H1 (cell line): ENCODE data around the gene SLC66A3. TPM values are rescaled to one million over a fixed set of nuclear protein-coding genes. Genes with fewer than 3 reads are reported as not detected.

Experiments used
- CTCF ChIA-PET: fragments of 300-600 bp; sonication (Branson Sonifier 250); formaldehyde crosslinking; loops from one replicate; lab custom pipeline; 2021; ENCODE audit not compliant: partially characterized antibody; lab: Charles Lee
- POLR2A ChIA-PET: fragments of 300-600 bp; sonication (Branson Sonifier 250); formaldehyde crosslinking; loops from one replicate; lab custom pipeline; 2021; ENCODE audit warnings: inconsistent platforms; ENCODE audit not compliant: partially characterized antibody; lab: Charles Lee
- DNase-seq, 2 experiments: peaks; one replicate each; pipeline versions ENCODE4 v3.0.0 to v3.0.0-alpha.2; 2010 to 2022; ENCODE audit warnings: low spot score in 2 of 2, low read depth in 1 of 2, mixed read lengths in 1 of 2
- FAIRE-seq: peaks from 2 replicates; lab custom pipeline; 2011; peaks lifted over from hg19 to GRCh38; lab: Jason Lieb, UNC
- H2AFZ ChIP-seq: 2 replicates; pipeline ENCODE4 v1.8.1; 2012; ENCODE audit warnings: low read length, inconsistent platforms
- H2AK5ac ChIP-seq: 2 replicates; pipeline ENCODE4 v1.6.1; 2013; ENCODE audit warnings: low read depth, low read length
- H2BK120ac ChIP-seq: replicated peaks from 2 replicates; pipeline ENCODE3; 2013; ENCODE audit warnings: low read depth, low read length, inconsistent platforms
- H2BK12ac ChIP-seq: 2 replicates; pipeline ENCODE4 v1.6.1; 2013; ENCODE audit warnings: low read depth, low read length
- H2BK15ac ChIP-seq: 2 replicates; pipeline ENCODE4 v1.6.1; 2013; ENCODE audit warnings: low read length
- H2BK20ac ChIP-seq: 2 replicates; pipeline ENCODE4 v1.6.1; 2013; ENCODE audit warnings: low read length
- H2BK5ac ChIP-seq: 2 replicates; pipeline ENCODE4 v1.6.1; 2013; ENCODE audit warnings: low read depth, low read length
- H3K14ac ChIP-seq: 2 replicates; pipeline ENCODE4 v1.6.1; 2013; ENCODE audit warnings: inconsistent platforms; ENCODE audit not compliant: insufficient read length
- H3K18ac ChIP-seq: 2 replicates; pipeline ENCODE4 v1.6.1; 2013; ENCODE audit warnings: low read length; ENCODE audit errors: extremely low read depth
- H3K23ac ChIP-seq: 2 replicates; pipeline ENCODE4 v1.6.1; 2013; ENCODE audit warnings: inconsistent platforms; ENCODE audit not compliant: insufficient read length
- H3K23me2 ChIP-seq: 2 replicates; pipeline ENCODE4 v1.6.1; 2013; ENCODE audit warnings: low read depth, low read length
- H3K27ac ChIP-seq: 2 replicates; pipeline ENCODE4 v1.6.1; 2011; ENCODE audit warnings: low read depth, low read length, inconsistent platforms
- H3K27me3 ChIP-seq, 4 experiments: replicated peaks in 1 of 4; 1 replicate in 1 of 4; 2 replicates in 3 of 4; pipeline versions ENCODE4 v1.6.1 to v1.8.1; 2011 to 2013; ENCODE audit warnings: low read length in 3 of 4, mild to moderate bottlenecking in 3 of 4, inconsistent platforms in 2 of 4, mixed read lengths in 2 of 4, moderate library complexity in 1 of 4; ENCODE audit not compliant: control insufficient read depth in 3 of 4, insufficient read depth in 3 of 4; ENCODE audit errors: extremely low read depth in 1 of 4
- H3K36me3 ChIP-seq, 4 experiments: 2 replicates each; pipeline versions ENCODE4 v1.6.1 to v1.8.1; 2011 to 2013; ENCODE audit warnings: mild to moderate bottlenecking in 4 of 4, low read length in 3 of 4, moderate library complexity in 2 of 4, control low read depth in 1 of 4, inconsistent platforms in 1 of 4; ENCODE audit not compliant: insufficient read depth in 4 of 4, control insufficient read depth in 2 of 4
- H3K4ac ChIP-seq: replicated peaks from 2 replicates; pipeline ENCODE3; 2013; ENCODE audit warnings: low read length, low read depth, mixed read lengths, inconsistent platforms; ENCODE audit not compliant: insufficient read length
- H3K4me1 ChIP-seq, 4 experiments: replicated peaks in 1 of 4; 1 replicate in 1 of 4; 2 replicates in 3 of 4; pipeline versions ENCODE4 v1.6.1 to v1.8.1; 2011 to 2013; ENCODE audit warnings: low read length in 3 of 4, inconsistent platforms in 2 of 4, mixed read lengths in 1 of 4; ENCODE audit not compliant: insufficient read depth in 4 of 4, control insufficient read depth in 3 of 4
- H3K4me2 ChIP-seq, 2 experiments: 2 replicates each; pipeline versions ENCODE4 v1.6.1 to v1.8.1; 2011 to 2013; ENCODE audit warnings: low read depth in 2 of 2, low read length in 2 of 2, control low read depth in 1 of 2, inconsistent platforms in 1 of 2, mild to moderate bottlenecking in 1 of 2; ENCODE audit not compliant: insufficient read depth in 1 of 2
- H3K4me3 ChIP-seq, 4 experiments: fragments of 200-600, 300-600 bp in 1 of 4; sonication (generic), shearing (Covaris generic), sonication (Bioruptor Twin) in 1 of 4; 2 replicates each; pipeline versions ENCODE4 v1.5.1 to v1.8.1; 2011 to 2016; ENCODE audit warnings: low read length in 4 of 4, low read depth in 3 of 4, control low read depth in 2 of 4, inconsistent platforms in 2 of 4, mild to moderate bottlenecking in 2 of 4, mixed read lengths in 1 of 4, moderate library complexity in 1 of 4; ENCODE audit not compliant: insufficient read depth in 2 of 4; ENCODE audit errors: extremely low read depth in 1 of 4
- H3K56ac ChIP-seq: replicated peaks from 2 replicates; pipeline ENCODE3; 2013; ENCODE audit warnings: low read depth, mild to moderate bottlenecking, mixed read lengths, low read length, inconsistent platforms; ENCODE audit not compliant: insufficient read length
- H3K79me1 ChIP-seq: 2 replicates; pipeline ENCODE4 v1.6.1; 2013; ENCODE audit warnings: low read depth, low read length, control low read depth
- H3K79me2 ChIP-seq, 2 experiments: 2 replicates each; pipeline versions ENCODE4 v1.6.1 to v1.8.1; 2012 to 2013; ENCODE audit warnings: low read length in 2 of 2, mild to moderate bottlenecking in 2 of 2, inconsistent platforms in 1 of 2; ENCODE audit not compliant: insufficient read depth in 2 of 2, control insufficient read depth in 1 of 2
- H3K9ac ChIP-seq, 4 experiments: replicated peaks in 1 of 4; 1 replicate in 1 of 4; 2 replicates in 3 of 4; pipeline versions ENCODE4 v1.6.1 to v1.8.1; 2011 to 2013; ENCODE audit warnings: low read depth in 3 of 4, low read length in 3 of 4, control low read depth in 2 of 4, mild to moderate bottlenecking in 2 of 4, moderate library complexity in 2 of 4, inconsistent platforms in 1 of 4; ENCODE audit errors: extremely low read depth in 1 of 4
- H3K9me3 ChIP-seq, 2 experiments: 2 replicates each; pipeline versions ENCODE4 v1.6.1 to v1.8.1; 2012 to 2013; ENCODE audit warnings: mild to moderate bottlenecking in 2 of 2, moderate library complexity in 2 of 2, control low read depth in 1 of 2, inconsistent platforms in 1 of 2, low read depth in 1 of 2, low read length in 1 of 2, mixed read lengths in 1 of 2; ENCODE audit not compliant: insufficient read depth in 2 of 2
- H4K20me1 ChIP-seq, 2 experiments: replicated peaks in 1 of 2; 2 replicates each; pipeline versions ENCODE3 to v1.8.1; 2011 to 2013; ENCODE audit warnings: inconsistent platforms in 2 of 2, low read length in 2 of 2, mild to moderate bottlenecking in 1 of 2; ENCODE audit not compliant: insufficient read depth in 2 of 2, control insufficient read depth in 1 of 2
- H4K5ac ChIP-seq: 2 replicates; pipeline ENCODE4 v1.6.1; 2013; ENCODE audit warnings: low read length, low read depth, mixed read lengths, inconsistent platforms; ENCODE audit not compliant: insufficient read length
- H4K8ac ChIP-seq: 2 replicates; pipeline ENCODE4 v1.8.0; 2013; ENCODE audit warnings: mild to moderate bottlenecking, moderate library complexity, low read length, inconsistent platforms; ENCODE audit not compliant: insufficient read depth; ENCODE audit errors: extremely low read depth
- H4K91ac ChIP-seq: replicated peaks from 2 replicates; pipeline ENCODE3; 2013; ENCODE audit warnings: low read length, mixed read lengths, inconsistent platforms; ENCODE audit not compliant: insufficient read length
- SP2 ChIP-seq: IDR thresholded peaks from 2 replicates; pipeline ENCODE4 v1.6.1; 2012; ENCODE audit warnings: mild to moderate bottlenecking, low read length, inconsistent platforms
- WGBS, 2 experiments: shearing (Covaris generic) in 1 of 2; methylation state at CpG; one replicate each; pipeline versions ENCODE4 v1.1.6 to v1.1.7; 2013 to 2015; ENCODE audit warnings: low lambda C conversion rate in 2 of 2, mixed read lengths in 2 of 2, inconsistent platforms in 1 of 2, low coverage in 1 of 2, missing lambda C conversion rate in 1 of 2; ENCODE audit not compliant: insufficient replicate concordance in 2 of 2, insufficient coverage in 1 of 2, insufficient read length in 1 of 2; ENCODE audit errors: extremely low coverage in 1 of 2, missing lambda C conversion rate in 1 of 2; 5-methylcytosine and 5-hydroxymethylcytosine counted together
- polyA plus RNA-seq, 7 experiments: library from polyadenylated mRNA; depleted of rRNA in 3 of 7; stranded (reverse) in 5 of 7; unstranded in 2 of 7; fragments of >200 nt in 5 of 7; fragments of 200-250 nt in 2 of 7; gene quantifications; 1 replicate in 5 of 7; 2 replicates in 1 of 7; 4 replicates in 1 of 7; pipeline versions ENCODE4 v1.2.1 to v1.2.3, GENCODE V29; 2011 to 2013; ENCODE audit warnings: missing spikeins in 2 of 7, mixed read lengths in 2 of 7
- total RNA-seq: library from RNA; stranded (reverse); fragmentation: NEBNext Ultra II Directional; extraction: Animal tissue kit (Norgen Biotek cat#: 25700); gene quantifications from 2 replicates; pipeline ENCODE4 v1.2.1, GENCODE V29; 2021

SLC66A3 gene
- total and polyA plus RNA-seq, 2 of the 8 experiments (the other 6 are each of a cell fraction or from before 2014, with no cell fraction given): 8.7 to 27.8 TPM

GRCh38 chr2:11122380-11122779 lies 32.9 kb upstream of the SLC66A3 start:
- Histone ChIP-seq H3K4me1 (peaks cover 0 to 4% (median 0%) of the 10 kb centered on the region in 4 experiments; a peak in 4 of 7 replicates), H4K20me1 (no peaks in the 10 kb centered on the region), H2AK5ac (no peak overlapping the region), H3K79me1 (no peaks in the 10 kb centered on the region), H3K18ac (no peak overlapping the region), H3K56ac (no peak overlapping the region), H3K36me3 (no peaks in the 10 kb centered on the region), H3K14ac (no peak overlapping the region), H3K4me3 (no peak overlapping the region), H2BK15ac (no peak overlapping the region), H3K9ac (no peak overlapping the region; a peak in 1 of 7 replicates), H3K79me2 (no peaks in the 10 kb centered on the region), H4K5ac (no peak overlapping the region), H2BK5ac (no peak overlapping the region), H3K27me3 (peaks cover 0 to 3% (median 1%) of the 10 kb centered on the region in 4 experiments; a peak in 2 of 7 replicates), H3K4ac (no peak overlapping the region), H4K8ac (no peak overlapping the region), H3K23me2 (no peaks in the 10 kb centered on the region), H4K91ac (no peak overlapping the region), H3K23ac (no peak overlapping the region), H3K27ac (no peak overlapping the region), H2BK120ac (no peak overlapping the region), H3K4me2 (no peak overlapping the region), H2AFZ (no peak overlapping the region), H3K9me3 (no peaks in the 10 kb centered on the region), H2BK20ac (no peak overlapping the region), H2BK12ac (no peak overlapping the region)
- 84% methylated on average over 9 of the region's 9 CpGs; no CpG with 5 or more reads in 1 of the 2 experiments for WGBS, 2 experiments
- FAIRE-seq (no peak), DNase-seq (no peak)
- CTCF ChIA-PET: interaction anchor here (0.6 to 12.5 kb wide), 13 partner anchors 11 to 307 kb away, joined by 3 to 209 read pairs (median 21); partner anchors contain the start of gene KCNF1
- POLR2A ChIA-PET: interaction anchor here (1.3 kb wide), 1 partner anchor 10 kb away, joined by 3 read pairs; a partner anchor contains a TSS
- TF ChIP-seq SP2: no peak
